MCF 10A (cell line): ENCODE results near the gene NFS1. TPM values are rescaled to one million over a fixed set of nuclear protein-coding genes. Genes with fewer than 3 reads are reported as not detected.

ENCODE experiments used
- BruUV-seq: library from RNA; stranded (reverse); fragments of 400-500 nt; replicated peaks from 2 replicates; lab custom pipeline; 2021; lab: Mats Ljungman, UMichigan
- CTCF ChIA-PET: fragments of 300-600 bp; sonication (Branson Sonifier 250); formaldehyde crosslinking; extraction: SDS; loops from one replicate; lab custom pipeline; 2021; ENCODE audit warnings: antibody characterized with exemption, inconsistent platforms; lab: Yijun Ruan, JAX
- POLR2A ChIA-PET: fragments of 300-600, 350-650 bp; sonication (Branson Sonifier 250); formaldehyde crosslinking; extraction: SDS; loops from one replicate; lab custom pipeline; 2020; ENCODE audit warnings: antibody characterized with exemption, inconsistent platforms; lab: Yijun Ruan, JAX
- DNase-seq: peaks from one replicate; pipeline ENCODE4 v3.0.0-alpha.2; 2018; ENCODE audit not compliant: unreplicated experiment
- H3K27ac Mint-ChIP-seq: one replicate; pipeline ENCODE4 v1.8.0; 2022; ENCODE audit warnings: mild to moderate bottlenecking, low read depth, mixed read lengths; ENCODE audit not compliant: unreplicated experiment
- H3K27me3 Mint-ChIP-seq: one replicate; pipeline ENCODE4 v1.8.0; 2022; ENCODE audit warnings: mixed read lengths; ENCODE audit not compliant: insufficient read depth, unreplicated experiment
- H3K36me3 Mint-ChIP-seq: one replicate; pipeline ENCODE4 v1.8.0; 2022; ENCODE audit warnings: mild to moderate bottlenecking, moderate library complexity, mixed read lengths; ENCODE audit not compliant: insufficient read depth, unreplicated experiment
- H3K4me1 Mint-ChIP-seq: one replicate; pipeline ENCODE4 v1.8.0; 2022; ENCODE audit warnings: mixed read lengths; ENCODE audit not compliant: insufficient read depth, unreplicated experiment
- H3K4me3 Mint-ChIP-seq: one replicate; pipeline ENCODE4 v1.8.0; 2022; ENCODE audit warnings: mild to moderate bottlenecking, moderate library complexity, mixed read lengths; ENCODE audit not compliant: unreplicated experiment
- H3K9me3 Mint-ChIP-seq: one replicate; pipeline ENCODE4 v1.8.0; 2022; ENCODE audit warnings: mixed read lengths; ENCODE audit not compliant: unreplicated experiment
- intact Hi-C: fragments of 100-400 bp; cut with micrococcal nuclease; formaldehyde crosslinking; loops from 2 replicates; pipeline ENCODE4 v1.14.1; 2022
- total RNA-seq: library from RNA; stranded (reverse); gene quantifications from 2 replicates; pipeline ENCODE4 v1.2.3, GENCODE V29; 2022
- TF ChIP-seq, protein P1 (sequence below): fragments of 200-600 bp; IDR thresholded peaks from one replicate; pipeline ENCODE4 v1.8.0; 2022; ENCODE audit warnings: antibody characterized with exemption, mild to moderate bottlenecking; ENCODE audit not compliant: unreplicated experiment

NFS1 gene
- total RNA-seq, 1 experiment from 2014 or later = 27.6 TPM

DNA sequence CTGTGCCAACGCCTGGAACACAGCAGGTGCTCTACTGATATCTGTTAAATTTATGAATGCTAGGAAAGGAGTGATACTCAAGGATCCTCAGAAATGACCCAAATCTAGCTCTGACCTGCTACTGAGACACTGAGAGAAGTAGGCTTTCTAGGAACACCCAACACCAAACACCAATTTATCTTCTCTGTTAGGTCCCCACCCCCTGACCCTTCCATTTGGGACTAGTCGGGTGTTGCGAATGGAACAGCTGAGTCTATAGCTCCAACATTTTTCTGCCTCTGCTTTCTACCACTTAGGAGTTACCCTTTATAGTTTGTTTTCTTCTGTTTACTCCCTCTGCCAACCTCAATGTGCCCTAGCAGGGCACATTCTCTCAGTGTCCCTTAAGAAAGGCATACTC is 58.4 kb downstream of the NFS1 start:
- Mint-ChIP-seq H3K4me3 (no peak overlapping the region), H3K36me3 (peaks cover 37% of the 10 kb centered on the region), H3K27me3 (no peaks in the 10 kb centered on the region), H3K4me1 (peaks cover 16% of the 10 kb centered on the region), H3K9me3 (no peaks in the 10 kb centered on the region), H3K27ac (no peak overlapping the region)
- DNase-seq = no peak
- BruUV-seq = no TSS peak
- ChIA-PET CTCF (no interaction called here), POLR2A (interaction anchor here (0.6 to 1.0 kb wide), 2 partner anchors 8 to 9 kb away, joined by 3 to 4 read pairs; no protein-coding TSS in a partner anchor)
- TF ChIP-seq, protein P1, sequence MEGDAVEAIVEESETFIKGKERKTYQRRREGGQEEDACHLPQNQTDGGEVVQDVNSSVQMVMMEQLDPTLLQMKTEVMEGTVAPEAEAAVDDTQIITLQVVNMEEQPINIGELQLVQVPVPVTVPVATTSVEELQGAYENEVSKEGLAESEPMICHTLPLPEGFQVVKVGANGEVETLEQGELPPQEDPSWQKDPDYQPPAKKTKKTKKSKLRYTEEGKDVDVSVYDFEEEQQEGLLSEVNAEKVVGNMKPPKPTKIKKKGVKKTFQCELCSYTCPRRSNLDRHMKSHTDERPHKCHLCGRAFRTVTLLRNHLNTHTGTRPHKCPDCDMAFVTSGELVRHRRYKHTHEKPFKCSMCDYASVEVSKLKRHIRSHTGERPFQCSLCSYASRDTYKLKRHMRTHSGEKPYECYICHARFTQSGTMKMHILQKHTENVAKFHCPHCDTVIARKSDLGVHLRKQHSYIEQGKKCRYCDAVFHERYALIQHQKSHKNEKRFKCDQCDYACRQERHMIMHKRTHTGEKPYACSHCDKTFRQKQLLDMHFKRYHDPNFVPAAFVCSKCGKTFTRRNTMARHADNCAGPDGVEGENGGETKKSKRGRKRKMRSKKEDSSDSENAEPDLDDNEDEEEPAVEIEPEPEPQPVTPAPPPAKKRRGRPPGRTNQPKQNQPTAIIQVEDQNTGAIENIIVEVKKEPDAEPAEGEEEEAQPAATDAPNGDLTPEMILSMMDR = no peak
- intact Hi-C loops = no loop called here

DNA sequence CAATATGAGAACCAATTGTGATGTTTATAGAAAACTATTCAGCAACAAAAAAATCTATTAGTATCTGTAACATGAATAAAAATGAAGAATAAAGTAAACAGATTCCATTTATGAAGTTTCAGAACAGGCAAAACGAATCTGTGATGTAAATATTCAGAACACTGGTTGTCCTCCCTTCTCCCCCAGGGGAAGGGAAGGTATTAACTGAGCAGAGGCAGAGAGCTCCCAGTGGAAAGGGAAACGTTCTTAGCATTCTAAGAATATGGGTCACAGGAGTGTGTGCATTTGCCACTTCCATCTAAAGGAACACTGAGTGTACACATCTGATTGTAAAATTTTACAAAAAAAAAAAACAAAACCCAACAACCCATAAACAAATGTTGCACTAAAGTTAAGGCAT is 60.4 kb downstream of the NFS1 start:
- H3K9me3 Mint-ChIP-seq = no peaks in the 10 kb centered on the region
- no TSS peak for BruUV-seq
- peaks cover 33% of the 10 kb centered on the region for H3K36me3 Mint-ChIP-seq
- DNase-seq = no peak
- TF ChIP-seq, protein P1 = no peak
- POLR2A ChIA-PET = interaction anchor here (0.9 kb wide), 2 partner anchors 8 to 22 kb away, joined by 3 read pairs; no protein-coding TSS in a partner anchor
- CTCF ChIA-PET = interaction anchor here (0.6 to 1.1 kb wide), 2 partner anchors 19 to 841 kb away, joined by 3 to 4 read pairs; no protein-coding TSS in a partner anchor
- intact Hi-C loops = no loop called here
- H3K4me3 Mint-ChIP-seq = no peak overlapping the region
- H3K27me3 Mint-ChIP-seq = no peaks in the 10 kb centered on the region
- no peak overlapping the region for H3K27ac Mint-ChIP-seq
- H3K4me1 Mint-ChIP-seq = peaks cover 9% of the 10 kb centered on the region

DNA sequence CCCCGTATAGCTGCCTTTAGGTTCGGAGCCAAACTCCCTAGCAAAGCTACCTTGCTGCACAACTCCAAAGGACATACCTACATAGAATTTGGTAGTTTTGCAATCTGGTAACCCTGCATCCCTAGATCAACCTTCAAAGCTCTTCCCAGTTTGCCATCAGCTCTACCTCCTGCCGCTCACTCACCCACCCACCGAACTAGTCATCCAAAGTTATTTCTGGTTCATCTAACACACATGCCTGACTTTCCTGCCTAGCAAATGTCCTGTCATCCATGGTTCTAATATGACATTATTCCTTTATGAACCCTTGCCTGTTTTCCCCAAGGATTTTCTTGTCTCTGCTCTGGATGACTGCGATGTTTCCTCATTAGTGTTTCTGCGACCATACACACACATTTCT is 61.9 kb downstream of the NFS1 start:
- Mint-ChIP-seq H3K4me1 (peaks cover 9% of the 10 kb centered on the region), H3K27me3 (no peaks in the 10 kb centered on the region), H3K9me3 (no peaks in the 10 kb centered on the region), H3K36me3 (peaks cover 35% of the 10 kb centered on the region), H3K4me3 (no peak overlapping the region), H3K27ac (no peak overlapping the region)
- intact Hi-C loops = no loop called here
- no peak for DNase-seq
- BruUV-seq = no TSS peak
- ChIA-PET POLR2A (interaction anchor here (0.5 to 2.5 kb wide), 9 partner anchors 11 to 37 kb away, joined by 3 to 13 read pairs (median 7); partner anchors contain the start of gene SPAG4), CTCF (interaction anchor here (0.5 kb wide), 1 partner anchor 501 kb away, joined by 4 read pairs; no protein-coding TSS in a partner anchor)
- TF ChIP-seq, protein P1 = no peak

DNA sequence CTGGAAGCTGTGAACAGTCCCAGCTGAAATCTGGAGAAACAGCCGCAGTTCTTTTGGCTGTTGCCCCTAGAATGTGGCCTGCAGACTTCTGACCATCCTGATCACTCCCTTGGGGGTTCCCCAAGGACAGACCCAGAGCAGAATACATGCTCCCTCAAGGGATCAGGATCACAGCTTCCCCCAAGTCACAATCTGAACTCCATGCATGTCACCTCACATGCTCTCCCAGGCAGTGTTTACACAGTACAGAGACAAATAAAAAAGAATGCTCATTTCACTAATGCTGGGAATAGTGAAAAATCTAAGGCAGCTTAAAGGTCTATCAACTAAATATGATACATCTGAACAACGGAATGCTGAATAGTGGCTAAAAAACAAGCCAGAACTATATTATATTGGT is 63.1 kb downstream of the NFS1 start:
- no peak for DNase-seq
- peaks cover 9% of the 10 kb centered on the region for H3K4me1 Mint-ChIP-seq
- H3K36me3 Mint-ChIP-seq = peaks cover 33% of the 10 kb centered on the region
- no peaks in the 10 kb centered on the region for H3K9me3 Mint-ChIP-seq
- intact Hi-C loops = no loop called here
- peak overlapping the region; percentile 66 for H3K27ac Mint-ChIP-seq
- POLR2A ChIA-PET = interaction anchor here (1.0 to 2.5 kb wide), 7 partner anchors 13 to 28 kb away, joined by 3 to 13 read pairs (median 7); partner anchors contain the start of gene SPAG4
- no peaks in the 10 kb centered on the region for H3K27me3 Mint-ChIP-seq
- no TSS peak for BruUV-seq
- TF ChIP-seq, protein P1 = no peak
- H3K4me3 Mint-ChIP-seq = no peak overlapping the region
- CTCF ChIA-PET = interaction anchor here (0.6 to 1.8 kb wide), 4 partner anchors 8 to 17 kb away, joined by 3 to 4 read pairs (median 3); no protein-coding TSS in a partner anchor
